ENCODE results near the gene PIGQ.

PIGQ gene

DNA sequence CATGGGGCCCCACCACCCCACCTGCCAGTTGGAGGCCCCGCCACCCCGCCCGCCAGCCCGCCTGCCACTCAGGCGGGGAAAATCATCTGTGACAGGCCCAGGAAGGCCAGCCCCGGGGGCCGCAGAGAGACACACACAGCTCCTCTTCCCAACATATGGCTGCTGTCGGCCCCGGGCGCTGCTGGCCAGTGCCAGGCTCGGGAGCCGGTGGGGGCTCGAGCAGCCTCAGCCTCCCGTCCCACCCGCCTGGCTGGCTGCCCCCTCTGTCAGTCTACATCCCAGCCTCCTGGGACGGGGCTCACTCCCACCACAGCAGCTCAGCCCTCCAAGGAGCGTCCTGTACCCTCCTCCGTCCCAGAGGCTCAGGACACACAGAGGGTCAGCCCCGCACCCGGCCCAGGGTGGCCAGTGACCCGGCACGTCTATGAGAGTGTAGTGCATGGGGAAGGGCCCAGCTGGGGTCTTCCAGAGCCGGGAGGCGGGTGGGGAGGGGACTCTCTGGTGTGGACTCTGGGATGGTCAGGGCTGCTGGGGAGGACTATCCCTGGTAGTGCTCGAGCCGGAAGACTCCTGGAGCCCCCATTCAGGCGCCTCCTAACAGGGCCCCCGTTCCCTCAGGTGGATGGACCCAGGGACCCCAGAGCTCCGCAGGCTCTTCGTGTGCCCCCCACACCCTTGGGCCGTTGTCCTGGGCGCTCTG is 13.1 kb upstream of the PIGQ start:
- DNase-seq: no peak

DNA sequence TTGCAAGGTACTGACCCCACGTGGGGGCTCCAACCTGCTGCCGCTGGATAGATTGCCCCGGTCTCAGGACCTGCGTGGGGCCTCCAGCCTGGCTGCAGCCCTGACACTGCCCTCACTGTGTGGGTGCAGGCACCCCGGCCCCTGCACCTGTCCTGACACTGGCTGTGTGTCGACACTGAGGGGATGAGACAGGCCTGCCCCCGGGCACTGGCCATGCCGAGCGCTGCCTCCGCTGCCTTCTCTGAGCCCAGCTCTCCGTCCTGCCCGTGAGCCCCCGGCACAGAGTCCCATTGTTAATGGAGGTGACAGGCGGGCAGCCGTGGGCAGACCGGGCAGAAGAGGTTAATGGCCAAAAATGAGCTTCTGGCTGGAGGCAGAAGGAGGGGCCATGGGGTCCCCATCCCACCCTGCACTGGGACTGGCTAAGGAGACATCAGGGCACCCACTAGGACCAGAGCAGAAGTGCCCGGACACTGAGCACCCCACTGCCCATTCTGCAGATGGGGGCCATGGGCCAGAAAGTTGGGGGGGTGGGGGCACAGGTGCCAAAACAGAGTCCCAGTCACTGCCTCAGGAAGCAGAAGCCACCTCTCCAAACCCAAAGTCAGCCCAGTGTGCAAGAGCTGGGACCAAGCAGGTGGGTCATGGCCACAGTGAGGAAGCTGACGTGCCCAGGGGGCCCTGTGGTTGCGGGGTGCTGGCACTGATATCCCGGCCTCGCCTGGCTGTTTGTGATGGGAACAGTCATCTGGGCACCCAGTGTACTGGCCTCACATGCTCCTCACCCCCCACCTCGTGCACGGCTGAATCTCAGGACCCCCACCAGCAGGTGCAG is 12.1 kb upstream of the PIGQ start:
- no peak for DNase-seq

DNA sequence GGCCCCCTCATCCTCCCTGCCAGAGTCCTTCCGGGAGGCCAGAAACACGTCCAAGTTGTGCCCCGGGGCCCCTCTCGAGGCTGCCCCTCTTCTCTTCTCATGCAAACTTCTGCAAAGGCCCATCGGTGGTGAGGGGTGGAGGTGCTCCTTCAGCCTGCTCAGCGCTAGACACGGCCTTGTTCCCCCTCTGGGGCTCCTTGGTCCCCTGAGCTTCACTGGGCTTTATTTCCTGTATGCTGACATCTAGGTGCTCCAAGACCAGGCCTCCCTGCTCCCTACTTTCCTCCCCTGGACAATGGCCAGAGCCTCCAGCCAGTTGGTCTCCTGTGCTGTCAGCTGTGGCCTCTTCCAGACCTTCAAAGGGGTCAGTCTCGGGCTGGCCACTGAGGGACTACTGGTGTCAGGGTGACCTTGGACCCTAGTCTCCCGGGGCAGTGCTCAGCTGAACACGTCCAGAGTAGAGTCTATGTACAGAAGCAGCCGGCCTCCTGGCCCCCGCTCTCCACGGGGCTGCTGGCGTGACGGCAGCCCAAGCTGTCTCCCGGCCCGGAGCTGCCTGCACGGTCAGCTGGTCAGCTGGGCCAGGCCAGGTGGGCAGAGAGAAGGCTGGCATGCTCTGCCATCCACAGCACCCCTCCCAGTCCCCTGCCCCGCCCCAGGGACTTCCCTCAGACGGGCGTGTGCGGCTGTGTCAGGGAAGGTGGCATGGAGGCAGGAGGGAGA is 11.3 kb upstream of the PIGQ start:
- no peak for DNase-seq

GRCh38 chr16:559021-559380 is 10.8 kb upstream of the PIGQ start:
- DNase-seq: no peak

DNA sequence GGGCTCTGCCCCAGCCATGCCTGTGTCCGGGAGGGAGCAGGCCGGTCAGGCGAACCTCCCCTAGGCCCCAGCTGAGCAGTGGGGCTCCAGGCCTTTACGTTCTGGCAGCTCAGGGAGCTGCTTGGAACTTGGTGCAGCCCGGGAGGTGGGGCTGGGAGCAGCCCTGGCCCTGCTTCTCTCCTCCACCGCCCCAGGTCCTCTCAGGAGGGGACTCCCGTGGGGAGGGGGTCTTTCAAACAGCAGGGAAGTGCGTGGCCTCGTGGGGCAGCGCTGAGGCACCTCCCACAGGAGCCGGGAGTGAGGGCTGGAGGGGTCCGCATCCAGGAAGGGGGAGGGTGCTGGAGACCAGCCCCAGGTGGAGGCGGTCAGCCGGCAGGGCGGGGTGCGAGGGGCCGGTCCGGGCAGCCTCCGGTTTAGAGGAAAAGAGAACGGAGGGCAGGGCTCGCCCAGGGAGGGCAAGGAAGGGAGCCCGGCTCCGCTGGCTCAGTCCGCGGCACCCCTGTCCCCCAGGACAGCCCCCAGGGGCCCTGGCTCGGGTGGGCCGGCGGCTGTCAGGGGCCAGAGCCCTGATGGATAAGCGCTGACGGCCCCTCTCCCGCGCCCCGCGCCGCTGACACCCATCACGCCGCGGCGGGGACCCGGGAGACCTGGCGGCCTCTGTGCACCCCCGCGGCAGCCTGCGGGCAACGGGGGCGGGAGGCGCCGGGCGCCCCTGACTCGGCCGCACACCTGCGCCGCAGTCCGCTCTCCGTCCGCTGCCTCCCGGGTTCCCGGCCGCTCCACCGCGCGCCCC is 10.2 kb upstream of the PIGQ start:
- no peak for DNase-seq

DNA sequence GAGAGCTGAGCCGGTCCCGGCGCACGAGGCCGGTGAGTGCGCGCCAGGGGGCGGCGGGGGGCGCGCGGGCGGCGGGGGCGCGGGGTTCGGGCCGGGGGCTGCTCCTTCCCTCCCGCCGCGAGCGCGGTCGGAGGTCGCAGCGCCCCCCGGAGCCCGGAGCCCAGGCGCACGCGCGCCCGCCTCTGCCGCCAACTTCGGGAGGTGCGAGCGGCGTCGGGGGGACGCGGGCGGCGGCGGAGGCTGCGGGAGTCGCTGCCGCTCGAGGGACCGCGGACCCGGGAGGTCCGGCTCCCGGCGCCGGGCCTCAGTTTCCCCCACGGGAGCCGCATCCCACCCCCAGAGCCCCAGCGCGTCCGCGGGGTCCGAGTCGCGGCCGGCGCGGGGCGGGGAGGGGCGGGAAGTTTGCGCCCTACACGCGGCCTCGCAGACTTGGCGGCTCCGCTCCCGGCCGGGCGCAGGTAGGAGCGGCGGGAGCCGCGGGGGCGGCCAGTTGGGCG is 9.5 kb upstream of the PIGQ start, which contains the start of gene PRR35:
Gene PRR35, plus strand, starts transcription at position 191 of the 497 bp plus-strand sequence. CDS start 2,901 bp downstream, outside the sequence.
- no peak for DNase-seq

GRCh38 chr16:560701-561412 is 8.9 kb upstream of the PIGQ start:
- DNase-seq: no peak

- no peak for DNase-seq
These were observed 8.4 kb upstream of the PIGQ start for GRCh38 chr16:561413-561794.

DNA sequence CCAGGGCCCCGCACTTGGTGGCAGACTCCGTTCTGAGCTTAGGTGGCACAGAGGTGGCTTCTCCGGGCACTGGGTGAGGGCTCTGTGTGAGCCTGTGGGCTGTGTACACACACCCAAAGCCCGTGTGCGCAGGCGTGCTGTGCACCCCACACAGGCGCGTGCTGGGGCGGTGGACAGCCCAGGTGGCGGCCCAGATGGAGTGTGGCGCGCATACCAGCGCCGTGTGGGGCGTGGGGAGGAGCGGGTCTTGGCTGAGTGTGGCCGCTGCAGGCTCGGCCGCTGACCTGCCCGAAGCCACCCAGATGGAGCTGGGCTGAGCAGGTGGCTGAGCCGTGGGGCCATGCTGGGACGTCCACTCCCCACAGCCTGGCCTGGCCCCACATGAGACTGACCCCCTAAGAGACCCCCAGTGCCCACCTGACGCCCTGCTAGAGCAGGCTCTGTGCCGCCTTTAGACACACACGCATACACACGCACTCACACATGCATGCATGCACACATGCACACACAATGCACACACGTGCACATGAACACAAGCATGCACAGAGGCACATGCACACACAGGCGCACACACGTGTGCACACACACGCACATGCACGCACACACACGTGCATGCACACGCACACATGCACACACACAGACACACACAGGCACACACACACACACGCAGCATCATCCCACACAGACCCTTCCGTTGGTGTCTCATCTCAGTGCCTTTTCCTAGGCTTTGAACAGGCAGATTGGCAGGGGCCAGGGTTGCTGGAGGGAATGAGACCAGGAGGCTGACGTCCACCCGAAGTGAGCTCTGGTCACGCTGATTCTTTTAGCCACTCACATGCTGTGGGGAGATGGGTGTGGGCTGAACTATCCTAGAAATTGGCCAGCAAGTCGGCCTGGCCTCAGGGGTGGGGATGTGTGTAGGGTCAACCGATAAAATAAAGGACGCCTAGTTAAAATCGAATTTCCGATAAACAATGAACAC is 7.5 kb upstream of the PIGQ start:
- no peak for DNase-seq

DNA sequence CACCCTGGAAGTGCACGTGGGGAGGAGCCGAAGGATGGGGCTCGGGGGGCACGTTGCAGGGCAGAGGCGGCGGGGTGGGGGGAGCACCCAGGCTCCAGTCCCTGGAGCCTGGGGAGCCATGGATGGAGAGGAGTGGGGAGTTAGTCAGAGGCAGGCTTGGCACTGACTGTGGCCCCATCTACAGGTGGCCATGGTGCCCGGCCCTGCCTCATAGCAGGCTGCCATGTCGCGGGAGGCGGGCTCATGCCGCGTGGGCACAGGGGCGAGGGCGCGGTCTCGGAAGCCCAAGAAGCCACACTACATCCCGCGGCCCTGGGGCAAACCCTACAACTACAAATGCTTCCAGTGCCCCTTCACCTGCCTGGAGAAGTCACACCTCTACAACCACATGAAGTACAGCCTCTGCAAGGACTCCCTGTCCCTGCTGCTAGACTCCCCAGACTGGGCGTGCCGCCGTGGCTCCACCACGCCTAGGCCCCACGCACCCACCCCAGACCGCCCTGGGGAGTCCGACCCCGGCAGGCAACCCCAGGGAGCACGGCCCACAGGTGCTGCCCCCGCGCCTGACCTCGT is 6.6 kb upstream of the PIGQ start:
- no peak for DNase-seq

GRCh38 chr16:564690-565418 is 4.9 kb upstream of the PIGQ start:
- no peak for DNase-seq

DNA sequence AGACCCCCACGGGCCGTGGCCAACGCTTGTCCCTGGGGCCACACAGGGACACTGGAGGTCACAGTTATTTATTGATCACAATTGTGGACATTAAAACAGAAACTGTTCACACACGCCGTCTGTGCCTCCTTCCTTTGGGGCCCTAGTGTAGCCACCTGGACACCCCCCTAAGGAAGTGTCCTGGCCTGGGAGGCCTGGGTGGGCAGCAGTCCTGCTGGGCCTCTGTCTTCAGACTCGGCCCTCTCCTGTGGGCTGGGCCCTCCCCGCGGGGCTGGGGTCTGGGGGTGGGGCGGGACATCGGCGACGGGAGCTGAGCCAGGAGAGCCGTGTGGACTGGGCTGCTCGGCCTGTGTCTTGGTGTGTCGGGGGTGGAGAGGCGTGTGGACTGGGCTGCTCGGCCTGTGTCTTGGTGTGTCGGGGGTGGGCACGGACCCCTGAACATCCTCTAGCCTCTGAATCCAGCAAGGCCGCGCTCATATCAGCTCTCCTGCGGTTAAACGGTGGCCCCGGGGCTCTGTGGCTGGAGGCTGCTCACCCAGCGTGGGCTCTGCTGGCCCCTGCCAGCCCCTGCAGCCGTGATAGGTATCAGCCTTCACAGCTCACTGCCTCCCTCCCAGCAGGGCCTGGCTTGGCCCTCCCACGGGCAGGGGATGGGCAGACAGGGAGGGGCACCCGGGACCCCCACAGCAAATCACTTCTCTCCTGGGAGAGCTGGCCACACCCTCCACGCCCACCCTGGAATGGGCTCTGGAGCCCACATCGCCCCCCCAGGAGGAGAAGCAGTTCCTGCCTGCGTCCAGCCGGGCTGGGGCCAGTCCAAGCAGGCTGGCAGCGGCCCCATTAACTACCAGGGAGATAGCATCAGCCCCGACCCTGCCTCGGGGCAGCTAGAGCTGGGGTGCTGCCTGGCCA is 4.1 kb upstream of the PIGQ start:
- DNase-seq: no peak

- peak; percentile 51 for DNase-seq
These were observed 3.0 kb upstream of the PIGQ start, which contains the start of gene NHLRC4 for GRCh38 chr16:566475-567372. NHLRC4 (plus strand) TSS chr16:567005; CDS start chr16:568048, 1,043 bp downstream.

DNA sequence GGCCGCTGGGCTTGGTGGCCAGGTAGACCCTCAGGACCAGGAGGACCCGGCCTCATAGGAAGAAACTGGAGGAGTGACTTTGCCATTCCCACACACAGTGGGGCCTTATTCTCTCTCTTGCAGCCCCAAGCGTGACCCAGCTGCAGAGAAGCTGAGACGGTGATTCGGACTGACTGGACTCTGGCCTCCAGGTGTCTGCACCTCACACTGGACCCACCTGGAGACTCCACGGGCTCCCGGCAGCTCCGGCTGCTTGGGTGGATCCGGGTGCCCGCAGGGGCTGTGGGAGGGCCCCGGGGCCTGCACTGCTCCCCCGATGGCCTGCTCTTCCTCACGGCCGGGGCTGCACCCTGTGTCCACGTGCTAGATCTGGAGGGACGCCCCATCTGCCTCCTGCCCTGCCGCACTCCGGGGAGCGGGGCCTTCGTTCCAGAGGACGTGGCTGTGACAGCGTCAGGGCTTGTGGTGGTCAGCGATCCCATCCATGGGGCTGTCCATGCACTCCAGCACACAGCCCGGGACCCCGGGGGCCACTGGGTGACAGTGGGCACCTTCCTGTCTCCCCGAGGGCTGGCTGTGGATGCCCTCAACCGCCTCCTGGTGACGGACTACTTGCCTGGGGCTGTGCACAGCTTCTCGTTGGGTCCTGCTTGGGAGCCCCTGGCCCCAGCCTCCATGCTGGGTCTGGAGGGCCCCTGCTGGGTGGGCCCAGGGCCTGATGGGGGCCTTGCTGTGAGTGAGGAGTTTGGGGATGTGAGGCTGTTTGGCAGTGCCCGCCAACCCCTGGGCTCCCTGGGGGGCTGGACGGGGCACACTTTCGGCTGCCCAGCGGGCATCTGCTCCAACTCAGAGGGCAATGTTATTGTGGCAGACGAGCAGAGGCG is 2.2 kb upstream of the PIGQ start:
- no peak for DNase-seq

DNA sequence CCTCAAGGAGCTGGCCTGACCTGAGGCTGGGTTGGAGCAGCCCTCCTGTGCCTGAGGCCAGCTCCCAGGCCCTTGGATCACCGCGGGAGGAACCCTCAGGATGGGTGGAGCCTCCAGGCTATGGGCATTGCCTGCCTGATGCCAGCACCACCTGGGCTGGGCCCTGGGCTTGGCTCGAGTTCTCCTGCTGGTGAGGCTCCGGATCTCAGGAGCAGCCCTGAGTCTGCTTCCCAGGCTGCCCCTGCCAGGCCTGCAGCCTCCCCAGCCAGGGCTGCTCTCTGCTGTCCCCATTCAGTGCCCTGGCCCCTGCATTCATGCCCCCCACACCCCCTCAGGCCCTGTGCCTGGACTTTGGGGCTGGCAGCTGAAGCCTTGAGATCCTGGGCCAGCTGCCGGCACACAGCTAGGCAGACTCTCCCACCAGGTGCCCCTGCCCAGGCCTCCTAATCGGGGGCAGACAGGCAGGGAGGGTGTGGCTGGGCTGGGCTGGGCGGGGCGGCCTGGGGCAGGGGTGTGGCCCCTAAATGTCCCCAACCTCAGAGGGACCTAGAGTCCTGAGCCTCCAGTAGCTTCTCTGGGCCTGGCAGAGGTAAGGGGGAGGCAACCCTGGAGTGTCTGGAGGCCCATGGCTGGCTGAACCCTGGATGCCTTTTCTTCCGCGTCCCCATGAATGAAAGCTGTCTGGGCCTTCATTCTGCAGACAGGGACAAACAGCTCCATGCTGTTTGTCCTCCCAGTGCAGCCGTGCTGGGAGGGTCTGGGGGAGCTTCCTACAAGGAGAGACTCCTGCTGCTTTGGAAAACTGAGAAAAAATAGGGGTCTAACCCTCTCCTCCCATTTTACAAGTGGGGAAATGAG is 1.1 kb upstream of the PIGQ start:
- no peak for DNase-seq

All from stimulated activated CD4-positive, alpha-beta T cell treated with anti-CD3 and anti-CD28 coated beads, Interleukin-1b, Interleukin-23, amount 100 ng/mL, for 48 hours (primary cell).